GM10266 (cell line): Measurements from ENCODE around the gene TH.

Experiments
- DNase-seq: peaks from one replicate; pipeline ENCODE4 v3.0.0; 2012; ENCODE audit errors: extremely low spot score
- CTCF ChIP-seq: IDR thresholded peaks from 2 replicates; pipeline ENCODE4 v1.5.1; 2012; ENCODE audit warnings: mild to moderate bottlenecking, low read depth; ENCODE audit not compliant: control insufficient read depth, insufficient read depth; ENCODE audit errors: missing control alignments

Gene TH

GRCh38 chr11:2160736-2161259 is 10.8 kb downstream of the TH start, which contains the start of gene INS:
Gene INS, minus strand, starts transcription at chr11:2161209. Its CDS starts 238 bp downstream, at chr11:2160971.
- DNase-seq: no peak
- no peak for TF ChIP-seq CTCF

GRCh38 chr11:2159536-2160413 is 11.8 kb downstream of the TH start:
- no peak for TF ChIP-seq CTCF
- no peak for DNase-seq

- DNase-seq: no peak
Observed at GRCh38 chr11:2158966-2159365, 12.6 kb downstream of the TH start.

GRCh38 chr11:2158296-2158737 is 13.3 kb downstream of the TH start:
- DNase-seq: no peak
- no peak for TF ChIP-seq CTCF

More at GRCh38 chr11:2158966-2159365, 12.6 kb downstream of the TH start:
- TF ChIP-seq CTCF: no peak

- DNase-seq: no peak
- no peak for TF ChIP-seq CTCF
Observed at GRCh38 chr11:2157294-2158040, 14.1 kb downstream of the TH start.

GRCh38 chr11:2156416-2157182 is 15.0 kb downstream of the TH start:
- peak; percentile 88 for DNase-seq
- peak; percentile 84 for TF ChIP-seq CTCF
